Tibial artery (tissue), 4 donors: Measurements from ENCODE around the gene RDM1.
A peak's percentile ranks its signal among the peaks of the same experiment; 100 is the strongest.

Experiments used
- DNase-seq, 2 donors: peaks; one replicate each; pipeline ENCODE4 v3.0.0-alpha.2; 2019
- H3K27ac ChIP-seq, 2 donors: fragments of 200-600 bp; sonication (generic) in 1 of 2; 1 replicate in 1 of 2; 2 replicates in 1 of 2; pipeline ENCODE4 v1.5.1; 2018 to 2019; ENCODE audit warnings: mild to moderate bottlenecking in 1 of 2
- H3K27me3 ChIP-seq, 2 donors: fragments of 200-600 bp; sonication (generic) in 1 of 2; one replicate each; pipeline versions ENCODE4 v1.5.1 to v1.6.0; 2016 to 2019
- H3K36me3 ChIP-seq, 3 donors: fragments of 200-600 bp; sonication (generic) in 2 of 3; one replicate each; pipeline ENCODE4 v1.5.1; 2016 to 2019; ENCODE audit warnings: mild to moderate bottlenecking in 2 of 3
- H3K4me1 ChIP-seq, 4 donors: fragments of 200-600 bp; sonication (generic) in 2 of 4; 1 replicate in 3 of 4; 2 replicates in 1 of 4; pipeline ENCODE4 v1.5.1; 2016 to 2019
- H3K4me3 ChIP-seq, 2 donors: fragments of 200-600 bp; sonication (generic) in 1 of 2; 1 replicate in 1 of 2; 2 replicates in 1 of 2; pipeline ENCODE4 v1.5.1; 2018 to 2019; ENCODE audit warnings: mild to moderate bottlenecking in 2 of 2
- H3K9me3 ChIP-seq, 3 donors: fragments of 200-600 bp; sonication (generic) in 1 of 3; one replicate each; pipeline ENCODE4 v1.5.1; 2016 to 2019
- intact Hi-C: fragments of 100-400 bp; cut with DNase I; formaldehyde crosslinking; loops from one replicate; pipeline ENCODE4 v1.15.0; 2023; ENCODE audit warnings: low total_unique reads
- TF ChIP-seq, protein P1 (sequence below), 2 experiments: fragments of 200-600 bp in 1 of 2; fragments of 450-650 bp in 1 of 2; IDR thresholded peaks; one replicate each; pipeline ENCODE4 v1.5.1; 2017 to 2019; ENCODE audit warnings: antibody characterized with exemption in 2 of 2, mild to moderate bottlenecking in 1 of 2, moderate library complexity in 1 of 2

The RDM1 gene

DNA sequence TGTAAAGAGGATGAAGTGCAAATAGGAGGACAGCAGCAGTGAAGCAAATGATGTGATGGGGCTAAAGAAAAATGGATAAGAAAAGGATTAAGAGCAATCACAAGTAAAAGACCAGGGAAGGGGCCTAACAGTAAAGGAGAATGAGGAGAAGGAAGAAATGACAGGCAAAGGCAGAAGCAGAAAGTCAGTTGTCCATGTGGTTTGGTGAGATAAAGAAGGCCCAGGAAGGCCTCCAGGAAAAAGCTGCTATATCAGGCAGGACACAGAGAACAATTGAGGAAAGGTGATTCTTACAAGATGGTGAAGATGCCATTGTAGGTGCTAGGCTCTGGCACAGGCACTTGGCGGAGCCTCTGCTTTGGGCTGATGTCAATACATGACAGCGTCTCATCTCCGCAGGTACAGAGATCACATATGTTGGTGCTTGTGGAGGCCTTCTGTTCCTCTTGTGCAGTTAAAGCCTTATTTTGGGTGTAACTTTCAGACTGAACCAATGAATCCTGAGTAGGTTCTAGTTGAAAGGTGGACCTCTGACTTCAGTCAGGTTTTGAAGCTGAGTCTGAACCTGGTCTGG, 18.1 kb downstream of the RDM1 start:
- intact Hi-C loops: no loop called here
- TF ChIP-seq, protein P1, sequence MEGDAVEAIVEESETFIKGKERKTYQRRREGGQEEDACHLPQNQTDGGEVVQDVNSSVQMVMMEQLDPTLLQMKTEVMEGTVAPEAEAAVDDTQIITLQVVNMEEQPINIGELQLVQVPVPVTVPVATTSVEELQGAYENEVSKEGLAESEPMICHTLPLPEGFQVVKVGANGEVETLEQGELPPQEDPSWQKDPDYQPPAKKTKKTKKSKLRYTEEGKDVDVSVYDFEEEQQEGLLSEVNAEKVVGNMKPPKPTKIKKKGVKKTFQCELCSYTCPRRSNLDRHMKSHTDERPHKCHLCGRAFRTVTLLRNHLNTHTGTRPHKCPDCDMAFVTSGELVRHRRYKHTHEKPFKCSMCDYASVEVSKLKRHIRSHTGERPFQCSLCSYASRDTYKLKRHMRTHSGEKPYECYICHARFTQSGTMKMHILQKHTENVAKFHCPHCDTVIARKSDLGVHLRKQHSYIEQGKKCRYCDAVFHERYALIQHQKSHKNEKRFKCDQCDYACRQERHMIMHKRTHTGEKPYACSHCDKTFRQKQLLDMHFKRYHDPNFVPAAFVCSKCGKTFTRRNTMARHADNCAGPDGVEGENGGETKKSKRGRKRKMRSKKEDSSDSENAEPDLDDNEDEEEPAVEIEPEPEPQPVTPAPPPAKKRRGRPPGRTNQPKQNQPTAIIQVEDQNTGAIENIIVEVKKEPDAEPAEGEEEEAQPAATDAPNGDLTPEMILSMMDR (IDR thresholded peaks at IDR 0.05): no peak
- no peak overlapping the region for H3K4me3 ChIP-seq
- H3K27ac ChIP-seq: no peak overlapping the region
- no peaks in the 10 kb centered on the region for H3K27me3 ChIP-seq
- DNase-seq: peak in 1 of 2 donors; percentile 27
- no peaks in the 10 kb centered on the region for H3K36me3 ChIP-seq
- H3K9me3 ChIP-seq: no peaks in the 10 kb centered on the region
- H3K4me1 ChIP-seq: no peaks in the 10 kb centered on the region

DNA sequence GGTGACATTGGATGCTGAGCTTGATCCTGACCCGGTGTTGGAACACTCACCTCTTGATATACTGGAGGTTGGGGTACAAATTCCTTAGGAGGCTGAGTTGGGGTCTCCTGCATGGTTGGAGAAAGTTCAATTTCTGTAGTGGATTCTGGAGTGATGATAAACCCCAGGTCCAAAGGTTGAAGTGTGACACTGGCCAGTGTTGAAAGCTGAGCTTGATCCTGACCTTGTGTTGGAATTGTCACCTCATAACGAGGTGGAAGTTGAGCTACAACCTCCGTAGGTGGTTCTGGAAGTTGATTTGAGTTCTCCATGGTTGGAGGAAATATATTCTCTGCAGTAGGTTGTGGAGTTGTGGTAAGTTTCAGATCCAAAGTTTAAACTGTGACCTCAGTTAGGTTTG, 21.2 kb downstream of the RDM1 start:
- DNase-seq: no peak
- H3K9me3 ChIP-seq: no peaks in the 10 kb centered on the region
- no peaks in the 10 kb centered on the region for H3K36me3 ChIP-seq
- H3K27ac ChIP-seq: no peak overlapping the region
- intact Hi-C loops: no loop called here
- H3K4me1 ChIP-seq: no peaks in the 10 kb centered on the region
- no peaks in the 10 kb centered on the region for H3K27me3 ChIP-seq
- TF ChIP-seq, protein P1 (IDR thresholded peaks at IDR 0.05): no peak
- H3K4me3 ChIP-seq: no peak overlapping the region

DNA sequence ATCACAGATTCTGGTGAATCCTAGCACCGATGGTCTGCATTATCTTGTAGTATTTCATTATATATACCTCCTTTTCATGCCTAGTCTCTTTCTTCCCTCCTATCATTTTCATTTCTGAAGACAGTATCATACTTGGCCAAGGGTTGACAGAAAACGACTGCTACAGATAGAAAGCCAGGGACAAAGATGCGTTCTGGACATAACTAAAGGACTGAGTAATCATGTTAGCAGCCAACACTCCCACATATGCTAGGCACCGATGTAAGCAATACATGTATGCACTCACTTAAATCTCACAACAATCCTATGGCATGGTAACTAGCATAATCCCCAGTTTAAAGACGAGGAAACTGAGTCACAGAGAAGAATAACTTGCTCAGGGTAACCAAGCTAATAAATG, 22.9 kb downstream of the RDM1 start:
- Histone ChIP-seq H3K9me3 (no peaks in the 10 kb centered on the region), H3K4me1 (no peaks in the 10 kb centered on the region), H3K27me3 (no peaks in the 10 kb centered on the region), H3K27ac (no peak overlapping the region), H3K36me3 (no peaks in the 10 kb centered on the region), H3K4me3 (no peak overlapping the region)
- DNase-seq: no peak
- intact Hi-C loops: no loop called here
- TF ChIP-seq, protein P1 (IDR thresholded peaks at IDR 0.05): no peak

DNA sequence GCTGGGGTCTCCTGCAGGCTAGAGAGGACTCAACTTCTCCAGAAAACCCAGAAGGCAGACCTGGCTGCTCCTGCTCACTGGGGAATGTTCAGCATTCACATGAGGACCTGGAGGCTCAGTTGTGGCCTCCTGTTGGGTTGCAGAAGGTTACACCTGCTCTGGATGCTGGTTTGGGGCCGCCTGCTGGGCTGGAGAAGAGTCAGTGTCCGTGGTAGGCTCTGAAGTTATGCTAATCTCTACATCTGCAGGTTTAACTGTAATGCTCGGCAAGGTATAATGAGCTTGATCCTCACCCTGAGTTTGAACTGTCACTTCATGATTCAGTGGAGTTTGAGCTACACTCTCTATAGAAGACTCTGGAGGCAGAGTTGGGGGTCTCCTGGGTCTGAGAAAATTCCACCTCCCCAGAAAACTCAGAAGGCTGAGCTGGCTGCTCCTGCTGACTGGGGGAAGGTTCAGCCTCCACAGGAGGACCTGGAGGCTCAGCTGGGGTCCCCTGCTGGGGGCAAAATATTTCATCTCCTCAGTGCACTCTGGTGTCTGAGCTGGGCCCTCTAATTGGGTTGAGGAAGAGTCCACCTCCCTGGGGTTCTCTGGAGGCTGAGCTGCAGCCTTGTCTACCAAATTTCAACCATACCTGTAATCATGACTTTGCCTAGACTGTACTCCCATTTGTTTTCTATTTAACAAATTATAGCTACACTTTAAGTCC, 23.5 kb downstream of the RDM1 start:
- Histone ChIP-seq H3K4me1 (no peaks in the 10 kb centered on the region), H3K27ac (no peak overlapping the region), H3K4me3 (no peak overlapping the region), H3K27me3 (no peaks in the 10 kb centered on the region), H3K9me3 (no peaks in the 10 kb centered on the region), H3K36me3 (no peaks in the 10 kb centered on the region)
- TF ChIP-seq, protein P1 (IDR thresholded peaks at IDR 0.05): no peak
- intact Hi-C loops: no loop called here
- DNase-seq: peak in 1 of 2 donors; percentile 20

DNA sequence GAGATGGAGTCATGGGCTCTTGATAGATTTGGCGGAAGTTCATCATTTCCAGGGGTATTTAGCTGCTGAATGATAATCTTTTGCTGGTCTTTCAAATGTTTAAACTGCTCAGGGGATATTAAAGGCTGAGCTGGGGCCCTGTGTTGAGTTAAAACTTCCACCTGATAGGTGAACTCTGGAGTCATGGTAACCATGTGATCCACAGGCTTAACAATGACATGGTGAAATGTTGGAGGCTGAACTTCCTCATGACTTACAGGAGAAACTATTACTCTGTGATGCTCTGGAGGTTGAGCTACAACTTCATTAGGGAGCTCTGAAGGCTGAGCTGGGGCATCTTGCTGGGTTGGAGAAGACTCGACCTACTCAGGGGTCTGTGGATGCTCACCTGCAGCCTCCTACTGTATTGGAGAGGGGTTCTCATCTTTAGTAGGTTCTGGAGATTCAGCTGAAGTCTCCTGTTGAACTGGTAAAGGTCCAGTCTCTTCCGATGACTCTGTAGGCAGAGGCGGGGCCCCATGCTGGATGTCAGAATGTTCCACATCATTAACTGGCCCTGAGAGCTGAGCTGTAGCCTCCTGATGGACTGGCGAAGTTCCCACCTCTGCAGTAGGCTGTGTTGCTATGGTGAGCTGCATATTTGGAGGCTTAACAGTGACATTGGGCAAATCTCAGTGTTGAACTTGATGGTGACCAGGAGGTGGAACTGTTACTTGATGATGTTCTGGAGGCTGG, 24.2 kb downstream of the RDM1 start:
- Histone ChIP-seq H3K4me3 (no peak overlapping the region), H3K27ac (no peak overlapping the region), H3K27me3 (no peaks in the 10 kb centered on the region), H3K9me3 (no peaks in the 10 kb centered on the region), H3K36me3 (no peaks in the 10 kb centered on the region), H3K4me1 (no peaks in the 10 kb centered on the region)
- intact Hi-C loops: no loop called here
- TF ChIP-seq, protein P1 (IDR thresholded peaks at IDR 0.05): no peak
- peak in 1 of 2 donors; percentile 37 for DNase-seq
